ENCODE results near the gene RDX.

GRCh38 chr11:110295531-110296225, 736 bp downstream of the RDX start:
- no peak for TF ChIP-seq CTCF (conservative IDR thresholded peaks at IDR 0.05; ENCODE audit: low read length)
- no peak for TF ChIP-seq EZH2phosphoT487 (IDR thresholded peaks at IDR 0.05; ENCODE audit: borderline replicate concordance)
